GM04504 (cell line): ENCODE data around the gene SYT1.
A peak's percentile ranks its signal among the peaks of the same experiment; 100 is the strongest.

Source experiments
- DNase-seq: peaks from one replicate; pipeline ENCODE4 v3.0.0-alpha.2; 2012; ENCODE audit warnings: low read depth

The SYT1 gene

DNA sequence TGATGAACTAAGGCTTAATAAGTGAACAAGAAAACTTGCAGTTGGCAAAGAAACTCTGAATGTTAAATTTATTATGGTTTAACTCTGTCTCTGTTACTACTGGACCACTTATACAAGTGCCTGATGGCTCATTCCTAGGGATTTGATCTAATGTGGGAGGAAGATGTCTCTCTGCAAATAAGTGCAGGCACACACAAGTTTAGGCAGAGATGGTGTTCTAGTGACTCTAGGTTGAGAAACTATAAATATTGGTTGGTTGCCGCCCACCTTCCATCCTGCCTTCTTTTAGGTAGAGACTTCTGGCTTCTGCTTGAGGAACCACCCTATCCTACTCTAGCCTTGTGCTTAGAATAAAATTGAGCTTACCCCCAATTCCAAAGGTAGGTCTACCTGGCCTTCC lies 570.0 kb downstream of the SYT1 start:
- DNase-seq, result no peak

GRCh38 chr12:79435742-79436141 lies 571.2 kb downstream of the SYT1 start:
- DNase-seq, result no peak

DNA sequence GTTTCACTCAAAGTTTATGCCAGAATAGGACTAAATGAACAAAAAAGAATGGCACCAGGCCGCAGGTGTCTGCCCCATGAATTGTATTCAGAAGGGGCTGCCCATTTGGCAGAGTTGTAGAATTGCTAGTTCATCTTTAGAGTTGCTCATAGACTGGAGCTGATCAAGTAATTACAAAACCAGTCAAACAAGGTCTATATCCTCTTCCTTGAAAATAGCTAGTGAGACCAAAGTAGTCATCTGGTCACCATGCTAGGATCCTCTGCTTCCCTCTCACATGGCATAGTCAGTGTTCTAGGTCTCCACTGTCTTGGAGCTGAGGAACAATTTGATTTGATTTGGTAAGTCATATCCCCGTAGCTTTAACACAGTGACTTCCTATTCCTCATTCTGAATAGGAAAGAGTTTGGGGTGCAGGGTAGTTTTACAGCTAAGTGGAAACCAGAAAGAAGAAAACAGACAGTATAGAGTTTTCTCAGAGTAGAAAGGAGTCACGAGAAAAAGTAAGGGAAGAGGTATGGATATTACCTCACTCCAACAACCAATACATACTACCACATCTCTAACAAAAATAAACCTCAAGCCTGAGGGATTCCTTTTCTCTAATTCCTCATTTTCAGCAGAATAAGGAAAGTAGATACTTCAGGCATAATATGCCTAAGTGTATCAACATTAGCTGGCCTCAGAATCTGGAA lies 574.1 kb downstream of the SYT1 start:
- no peak for DNase-seq

DNA sequence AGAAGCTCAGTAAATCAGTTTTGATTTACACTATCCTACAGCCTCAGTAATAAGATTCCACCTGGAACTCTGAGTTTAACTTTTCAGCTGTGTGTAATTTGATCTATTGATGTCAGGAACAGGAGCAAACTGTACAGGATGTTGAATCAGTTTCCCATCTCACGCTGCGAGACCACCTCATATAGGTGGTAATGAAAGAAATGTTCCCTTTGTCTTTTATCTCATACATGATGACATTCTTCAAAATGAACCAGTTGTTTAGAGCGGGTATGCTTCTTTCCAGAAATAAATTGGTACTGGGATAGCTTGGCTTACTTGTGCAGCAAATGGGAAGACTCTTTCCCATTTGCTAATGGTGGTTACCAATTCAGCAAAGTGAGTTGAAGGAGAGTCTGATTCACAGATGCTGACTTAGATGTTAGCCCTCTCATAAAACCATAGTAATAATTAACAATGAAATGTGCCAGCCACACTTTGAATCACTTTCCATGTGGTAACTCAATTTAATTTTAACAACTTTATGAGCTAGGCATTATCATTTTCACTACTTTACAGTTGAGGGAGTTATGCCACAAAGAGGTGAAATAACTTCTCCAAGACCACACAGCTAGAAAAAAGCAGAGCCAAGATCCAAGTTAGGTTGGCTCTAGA lies 574.7 kb downstream of the SYT1 start:
- DNase-seq, result no peak

DNA sequence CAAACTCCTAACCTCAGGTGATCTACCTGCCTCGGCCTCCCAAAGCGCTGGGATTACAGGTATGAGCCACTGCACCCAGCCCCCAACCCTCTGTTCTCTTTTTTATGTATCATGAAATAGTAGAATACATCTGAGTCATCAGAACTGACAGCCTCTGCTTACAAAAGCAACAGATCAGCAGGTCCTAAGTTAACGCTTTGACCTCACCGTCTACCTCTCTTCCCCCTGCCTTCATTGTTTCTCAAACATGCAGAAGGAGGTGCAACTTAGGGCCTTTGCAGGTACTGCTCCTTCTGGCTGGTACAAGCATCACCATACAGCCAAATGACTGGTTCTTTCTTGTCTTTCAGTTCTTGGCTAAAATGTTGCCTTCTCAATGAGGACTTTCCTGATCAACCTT lies 577.0 kb downstream of the SYT1 start:
- no peak for DNase-seq

DNA sequence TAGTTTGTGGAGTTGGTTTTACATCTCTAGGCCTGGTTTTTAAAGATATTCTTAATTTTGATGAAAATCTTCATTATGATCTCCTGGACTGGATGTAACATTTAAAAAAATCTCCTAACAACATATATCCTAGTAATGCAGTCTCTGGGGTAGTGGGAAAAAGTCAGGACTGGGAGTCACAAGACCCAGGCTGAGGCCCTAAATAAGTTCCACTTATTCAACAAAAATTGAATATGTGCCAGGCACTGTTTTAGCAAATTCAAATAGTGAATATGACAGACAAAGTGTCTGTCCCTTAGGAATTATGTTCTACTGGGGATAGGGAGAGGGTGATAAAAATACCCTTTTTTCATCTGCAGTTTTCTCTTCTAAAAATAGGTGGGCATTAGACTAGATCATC lies 577.8 kb downstream of the SYT1 start:
- no peak for DNase-seq

- no peak for DNase-seq
These were observed 579.5 kb downstream of the SYT1 start for GRCh38 chr12:79444089-79444488.

GRCh38 chr12:79448816-79449215 lies 584.2 kb downstream of the SYT1 start:
- DNase-seq, result no peak

DNA sequence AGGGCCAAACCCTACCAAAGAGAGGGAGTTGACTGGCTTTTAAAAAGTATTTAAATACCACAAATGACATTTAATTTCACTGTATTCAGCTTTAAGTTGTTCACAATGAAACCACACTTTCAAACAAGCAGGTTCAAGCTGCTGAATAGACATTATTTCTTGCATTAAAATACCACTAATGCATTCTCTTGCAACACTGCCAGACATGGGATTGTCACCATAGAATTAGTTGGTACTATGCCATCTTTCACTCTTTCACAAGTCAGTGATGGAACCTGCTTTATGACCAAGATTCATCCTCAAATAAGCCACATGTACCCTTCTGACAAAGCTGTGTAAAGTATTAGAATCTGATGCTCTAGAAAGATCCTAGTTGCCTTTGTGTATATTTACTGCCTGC lies 586.8 kb downstream of the SYT1 start:
- DNase-seq, result no peak

GRCh38 chr12:79451978-79452377 lies 587.4 kb downstream of the SYT1 start:
- peak; percentile 95 for DNase-seq

- no peak for DNase-seq
These were observed 588.3 kb downstream of the SYT1 start for GRCh38 chr12:79452906-79453305.

GRCh38 chr12:79453820-79454219 lies 589.2 kb downstream of the SYT1 start:
- DNase-seq, result no peak

DNA sequence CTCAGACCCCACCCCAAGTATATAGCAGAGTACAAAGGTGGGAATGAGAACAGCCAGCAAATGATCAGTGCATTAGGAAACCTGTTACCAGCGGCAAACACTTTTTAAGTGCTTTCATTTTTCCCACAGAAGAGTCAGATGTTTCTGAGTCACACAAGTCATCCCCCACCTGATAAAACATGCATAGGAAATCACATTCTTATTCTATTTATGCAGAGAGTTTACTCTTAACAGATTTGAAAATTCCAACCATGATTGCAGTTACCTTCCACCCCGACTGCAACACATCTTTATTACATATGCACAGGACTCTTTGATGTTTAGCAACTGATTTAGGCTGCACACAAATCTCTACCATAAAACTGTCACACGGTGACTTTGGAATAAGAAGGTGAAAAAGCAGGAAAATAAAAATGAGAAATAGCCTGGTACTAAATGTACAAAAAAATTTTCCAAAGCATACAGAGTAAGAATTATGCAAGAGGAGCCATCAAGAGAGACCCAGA lies 589.8 kb downstream of the SYT1 start:
- no peak for DNase-seq

DNA sequence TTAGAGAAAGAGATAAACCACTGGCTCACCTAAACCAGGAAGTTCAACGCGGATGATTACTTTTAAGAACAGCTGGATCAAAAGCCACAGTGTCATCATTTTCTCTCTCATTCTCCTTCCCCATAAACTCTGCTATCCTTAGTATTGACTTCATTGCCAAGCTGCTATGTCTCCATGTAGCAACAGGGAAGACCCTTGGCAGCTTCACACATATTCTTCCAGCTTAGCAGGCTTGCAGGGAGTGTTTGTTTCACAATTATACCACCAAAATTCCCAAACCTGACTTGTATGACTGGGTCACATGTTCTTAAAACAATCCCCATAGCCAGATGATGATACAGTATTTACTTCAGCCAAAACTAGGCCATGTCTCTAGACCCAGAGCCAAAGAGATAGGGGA lies 590.7 kb downstream of the SYT1 start:
- DNase-seq, result no peak

GRCh38 chr12:79482323-79482722 lies 617.7 kb downstream of the SYT1 start:
- DNase-seq, result no peak

- DNase-seq, result no peak
These were observed 618.3 kb downstream of the SYT1 start for GRCh38 chr12:79482921-79483320.

- no peak for DNase-seq
These were observed 621.6 kb downstream of the SYT1 start for GRCh38 chr12:79486154-79486553.

GRCh38 chr12:79487386-79488110 lies 623.0 kb downstream of the SYT1 start:
- DNase-seq, result no peak
